HG03060 (cell line): Measurements from ENCODE around the gene BSN.

Experiments
- ATAC-seq: cut with Tn5 transposase; IDR thresholded peaks from one replicate; pipeline ENCODE4 v1.9.1; 2021; ENCODE audit warnings: low read depth, moderate number of reproducible peaks; ENCODE audit not compliant: unreplicated experiment

Gene BSN

DNA sequence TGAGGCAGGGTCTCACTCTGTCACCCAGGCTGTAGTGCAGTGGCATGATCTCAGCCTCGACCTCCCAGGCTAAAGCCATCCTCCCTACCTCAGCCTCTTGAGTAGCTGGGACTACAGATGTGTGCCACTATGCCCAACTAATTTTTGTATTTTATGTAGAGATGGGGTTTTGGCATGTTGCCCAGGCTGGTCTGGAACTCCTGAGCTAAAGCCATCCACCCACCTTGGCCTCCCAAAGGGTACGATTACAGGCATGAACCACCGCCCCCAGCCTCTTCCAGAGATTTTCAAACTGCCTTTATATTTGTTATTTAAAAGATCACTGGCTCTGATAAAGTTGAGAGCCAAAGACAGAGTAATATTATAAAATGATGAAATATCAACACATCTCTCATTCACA is 37.3 kb downstream of the BSN start:
- ATAC-seq: no peak

GRCh38 chr3:49593041-49593440 is 38.8 kb downstream of the BSN start:
- no peak for ATAC-seq

GRCh38 chr3:49600781-49601180 is 46.5 kb downstream of the BSN start:
- ATAC-seq: no peak

DNA sequence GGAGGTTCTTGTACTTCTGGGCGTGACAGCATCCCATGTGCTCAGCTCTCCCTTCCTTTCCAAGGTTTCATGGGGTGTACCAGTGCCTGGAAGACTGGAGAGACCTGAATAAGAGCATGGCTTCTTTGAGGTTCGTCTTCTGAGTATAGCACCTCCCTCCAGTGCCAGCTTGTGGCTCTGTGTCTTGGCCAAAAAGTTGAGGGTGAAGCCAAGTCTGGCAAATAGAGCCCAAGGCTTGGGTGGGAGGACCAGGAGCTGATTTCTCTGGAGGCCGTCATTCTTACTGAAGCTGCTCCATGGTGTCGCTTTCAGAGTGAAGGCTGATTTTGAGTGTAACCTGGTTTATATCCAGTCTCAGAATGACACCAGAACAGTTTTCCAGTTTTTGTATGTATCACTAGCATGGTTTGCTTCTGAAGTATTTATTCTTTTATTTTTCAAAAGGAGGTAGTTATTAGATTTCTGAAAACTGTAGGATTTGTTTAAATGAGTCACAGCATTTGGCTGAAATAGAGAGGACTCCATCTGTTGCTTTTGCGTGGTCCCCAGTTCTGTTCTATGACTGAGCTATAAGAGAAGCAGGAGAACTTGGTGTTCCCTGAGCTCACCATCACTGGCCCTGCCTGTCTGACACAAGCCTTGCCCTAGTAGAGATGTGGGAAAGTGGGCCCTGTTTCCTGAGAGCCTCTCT is 47.2 kb downstream of the BSN start:
- no peak for ATAC-seq

- ATAC-seq: no peak
Observed at GRCh38 chr3:49602049-49602554, 47.8 kb downstream of the BSN start.

DNA sequence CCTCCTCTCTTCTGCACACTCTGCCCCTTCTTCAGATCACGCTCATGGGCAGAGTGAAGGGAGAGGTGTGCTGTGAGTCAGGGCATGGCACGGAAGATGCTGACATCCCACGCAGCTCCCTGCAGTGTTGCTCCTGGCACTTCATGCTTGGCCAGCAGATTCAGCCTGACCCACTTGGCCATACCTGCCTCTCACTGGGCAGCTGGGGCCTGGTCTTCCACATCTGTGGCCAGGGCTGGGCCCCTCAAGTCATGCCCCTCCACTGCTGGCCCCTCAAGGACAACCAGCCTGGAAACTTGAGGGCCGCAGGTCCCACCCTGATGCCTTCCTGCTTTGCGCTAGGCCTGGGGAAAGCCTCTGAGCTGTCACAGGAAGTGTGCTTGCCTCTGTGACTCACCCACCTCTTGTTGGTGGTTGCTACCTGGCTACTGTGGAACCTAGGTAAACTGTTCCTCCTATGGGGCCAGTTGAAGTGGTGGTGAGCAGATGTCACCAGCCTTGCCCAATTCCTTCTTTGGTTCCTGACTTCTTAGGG is 48.7 kb downstream of the BSN start:
- no peak for ATAC-seq

DNA sequence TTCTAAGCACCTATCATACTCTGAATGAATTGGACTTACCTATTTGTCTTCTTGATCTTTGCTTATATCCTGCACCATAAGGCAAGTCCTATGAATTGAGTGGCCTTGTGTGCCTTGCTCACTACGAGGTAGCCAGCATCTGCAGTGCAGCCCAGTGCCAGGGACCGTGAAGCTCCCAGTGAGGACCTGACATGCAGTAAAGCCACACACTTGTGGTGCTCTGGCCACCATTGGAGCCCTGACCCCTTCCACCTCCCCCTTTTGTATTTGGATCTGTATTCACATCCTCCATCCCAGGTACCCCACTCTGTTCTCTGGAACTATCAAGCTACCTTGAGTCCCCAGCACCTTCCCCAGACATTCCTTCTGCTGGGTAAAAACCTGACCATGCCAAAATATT is 52.1 kb downstream of the BSN start:
- no peak for ATAC-seq

GRCh38 chr3:49607105-49607591 is 52.9 kb downstream of the BSN start:
- no peak for ATAC-seq

GRCh38 chr3:49607796-49608195 is 53.5 kb downstream of the BSN start:
- no peak for ATAC-seq

DNA sequence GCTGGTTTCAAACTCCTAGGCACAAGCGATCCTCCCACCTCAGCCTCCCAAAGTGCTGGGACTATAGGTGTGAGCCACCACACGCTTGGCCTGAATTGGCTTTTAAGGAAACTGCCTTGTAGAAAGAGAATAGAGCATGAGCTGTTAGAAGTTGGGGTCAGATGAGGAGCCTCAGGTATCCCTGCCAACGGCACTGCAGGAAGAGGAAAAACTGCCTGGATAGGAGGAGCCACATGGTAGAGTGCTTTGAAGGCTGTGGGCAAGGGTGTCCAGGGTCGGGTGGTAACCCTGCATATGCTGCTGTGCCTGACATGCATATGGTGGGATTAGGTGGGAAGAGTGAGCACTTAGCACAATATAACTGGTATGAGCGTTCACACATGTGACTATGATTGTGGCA is 55.0 kb downstream of the BSN start:
- ATAC-seq: no peak

GRCh38 chr3:49609815-49610214 is 55.5 kb downstream of the BSN start:
- no peak for ATAC-seq

GRCh38 chr3:49610666-49611280 is 56.5 kb downstream of the BSN start:
- no peak for ATAC-seq

- no peak for ATAC-seq
Observed at GRCh38 chr3:49611291-49611690, 57.0 kb downstream of the BSN start.

- no peak for ATAC-seq
Observed at GRCh38 chr3:49611719-49612118, 57.4 kb downstream of the BSN start.

DNA sequence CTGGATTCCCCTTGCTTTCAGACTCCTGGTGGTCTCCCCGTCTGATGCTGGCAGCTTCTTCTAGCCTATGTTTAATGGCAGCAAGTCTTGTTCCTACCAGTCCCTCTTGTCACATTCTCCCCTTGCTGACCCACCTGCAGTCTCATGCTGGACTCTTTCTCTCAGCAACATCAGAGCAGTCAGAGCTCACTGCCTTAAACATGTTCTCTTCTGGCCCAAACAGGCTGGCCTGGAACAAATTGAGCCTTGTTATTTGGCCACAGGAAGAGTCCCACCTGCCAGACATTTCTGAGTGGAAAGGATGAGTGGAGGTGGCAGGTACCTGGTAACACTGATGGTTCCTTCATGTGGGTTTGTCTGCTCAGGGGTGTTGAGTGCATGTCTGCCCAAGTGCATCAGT is 60.7 kb downstream of the BSN start:
- no peak for ATAC-seq

DNA sequence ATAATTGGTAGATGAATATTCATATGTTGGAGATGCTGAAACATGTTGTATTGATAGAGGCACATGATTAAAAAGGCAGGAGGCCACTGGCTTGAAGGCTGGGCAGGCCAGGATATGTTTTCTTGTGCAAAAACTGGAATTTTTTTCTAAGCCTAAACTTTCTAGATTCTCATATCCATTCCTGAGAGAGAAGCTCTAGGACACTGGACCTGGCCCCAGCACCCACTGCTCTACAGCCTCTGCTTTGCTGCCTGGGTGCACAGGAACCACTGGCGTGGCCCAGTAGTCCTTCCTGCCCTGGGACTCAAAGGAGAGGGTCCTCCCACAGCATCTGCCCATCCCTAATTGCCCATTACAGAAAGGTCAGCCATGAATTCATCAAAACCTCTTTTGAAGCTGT is 61.8 kb downstream of the BSN start:
- ATAC-seq: no peak

- ATAC-seq: no peak
Observed at GRCh38 chr3:49616491-49616941, 62.2 kb downstream of the BSN start.

DNA sequence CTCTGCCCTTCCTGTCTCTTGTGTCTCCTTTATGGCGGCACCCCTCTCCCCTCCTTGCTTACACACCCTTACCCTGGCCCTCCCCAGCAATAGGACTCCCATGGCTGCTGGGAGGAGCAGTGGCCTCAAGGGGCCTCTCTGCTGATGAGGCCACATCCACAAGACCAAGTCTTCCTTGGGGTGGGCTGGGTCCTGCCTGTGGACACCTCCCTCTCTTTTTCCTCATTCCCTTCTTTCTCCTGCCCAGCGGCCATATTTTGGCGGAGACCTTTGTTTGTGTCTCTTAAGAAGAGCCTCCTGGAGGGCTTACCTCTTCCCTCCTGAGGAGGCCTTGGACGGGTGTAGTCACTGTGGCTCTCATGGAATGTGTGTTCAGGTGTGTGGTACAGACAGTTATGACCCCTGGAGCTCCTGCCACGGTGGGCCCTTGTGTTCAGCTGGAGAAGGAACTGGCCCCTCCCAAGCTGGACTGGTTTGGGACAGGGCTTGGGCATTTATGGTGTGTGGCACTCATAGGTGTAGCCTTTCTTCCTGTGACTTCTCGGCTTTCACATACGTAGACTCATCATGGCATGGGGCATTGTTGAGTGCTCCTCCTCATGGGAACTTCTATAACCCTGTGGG is 63.2 kb downstream of the BSN start:
- no peak for ATAC-seq

GRCh38 chr3:49618412-49618811 is 64.1 kb downstream of the BSN start:
- ATAC-seq: no peak

DNA sequence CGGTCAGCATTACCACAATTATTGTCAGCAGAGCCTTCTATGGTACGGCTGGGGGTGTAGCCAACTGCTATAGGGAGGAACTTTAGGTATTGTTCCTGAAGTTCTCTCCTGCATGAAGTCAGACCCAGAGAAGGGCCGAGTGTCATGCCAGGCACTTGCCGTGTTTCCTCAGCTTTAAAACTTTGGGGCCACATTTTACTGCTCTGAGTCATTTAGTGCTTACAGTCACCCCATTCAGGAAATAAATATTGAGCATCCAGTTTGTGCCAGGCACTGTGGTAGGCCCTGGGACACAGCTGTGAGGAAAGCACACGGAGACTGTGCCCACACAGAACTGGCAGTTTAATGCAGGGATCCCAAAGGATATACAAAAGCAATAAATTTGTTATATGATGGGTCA is 65.4 kb downstream of the BSN start:
- no peak for ATAC-seq

DNA sequence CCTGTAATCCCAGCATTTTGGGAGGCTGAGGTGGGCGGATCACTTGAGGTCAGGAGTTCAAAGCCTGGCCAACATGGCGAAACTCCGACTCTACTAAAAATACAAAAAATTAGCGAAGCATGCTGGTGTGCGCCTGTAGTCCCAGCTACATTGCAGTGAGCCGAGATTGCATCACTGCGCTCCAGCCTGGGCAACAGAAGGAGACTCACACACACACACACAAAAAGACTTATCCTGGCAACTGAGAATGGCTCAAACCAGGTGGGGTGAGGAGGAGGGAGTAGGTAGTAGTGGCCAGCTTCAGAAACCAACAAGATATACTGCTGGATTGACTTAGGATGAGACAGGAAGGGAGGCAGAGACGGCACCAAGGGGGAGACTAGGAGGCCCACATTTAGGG is 66.5 kb downstream of the BSN start:
- ATAC-seq: no peak
